Fibroblast of mammary gland (primary cell): ENCODE results near the gene DNAJC10.
"Not testable (repeated sequence)": the region's sequence is repeated elsewhere in the genome, so short reads cannot be mapped to it uniquely, and the experiment has no call there.

Experiments
- DNase-seq: peaks from one replicate; pipeline ENCODE4 v3.0.0-alpha.2; 2010; ENCODE audit warnings: low read depth
- H3K4me3 ChIP-seq: 2 replicates; pipeline ENCODE4 v1.5.1; 2011; ENCODE audit warnings: low read depth, mild to moderate bottlenecking, low read length, moderate library complexity; ENCODE audit not compliant: control insufficient read depth
- CTCF ChIP-seq: conservative IDR thresholded peaks from 2 replicates; pipeline ENCODE4 v1.5.1; 2011; ENCODE audit warnings: low read depth, low read length, inconsistent platforms; ENCODE audit not compliant: control insufficient read depth, insufficient read depth

DNAJC10 gene

DNA sequence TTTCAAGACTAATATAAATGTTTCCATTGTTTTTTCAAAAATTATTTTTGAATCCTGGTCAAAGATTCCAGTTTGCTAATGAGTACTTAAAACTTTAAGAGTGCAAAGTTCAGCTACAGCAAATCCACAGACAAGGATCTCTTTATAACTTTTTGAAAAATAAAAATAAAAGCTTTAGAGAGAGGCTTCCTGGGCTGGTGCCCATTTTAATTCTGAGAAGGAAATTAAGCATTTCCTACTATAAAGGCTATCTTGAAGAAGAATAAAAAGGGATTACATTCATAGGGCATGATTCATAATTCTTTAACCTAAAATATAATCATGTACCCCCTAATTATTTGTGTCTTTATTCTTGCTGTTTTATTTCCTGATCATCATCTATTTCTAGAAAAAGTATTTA lies 38.2 kb downstream of the DNAJC10 start:
- no peak for DNase-seq
- no peak for TF ChIP-seq CTCF
- H3K4me3 ChIP-seq: no peak overlapping the region

DNA sequence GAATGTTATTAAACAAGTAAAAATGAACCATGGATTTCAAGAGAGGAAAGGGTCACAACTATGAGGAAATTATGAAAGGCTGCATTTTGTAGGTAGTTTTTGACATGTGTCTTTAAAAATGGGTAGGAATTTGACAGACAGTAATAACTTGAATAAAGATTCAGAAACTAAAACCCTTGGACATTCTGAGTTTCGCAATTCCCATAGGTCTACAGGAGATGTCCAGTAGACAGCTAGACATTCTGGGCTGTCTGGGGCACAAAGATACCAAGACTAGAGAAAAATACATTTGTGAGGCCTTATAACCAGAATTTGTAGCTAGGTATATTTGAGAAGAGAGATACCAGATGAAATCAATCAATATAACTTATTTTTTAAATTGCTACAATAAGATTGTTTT lies 42.3 kb downstream of the DNAJC10 start:
- TF ChIP-seq CTCF: no peak
- no peak overlapping the region for H3K4me3 ChIP-seq
- DNase-seq: no peak

DNA sequence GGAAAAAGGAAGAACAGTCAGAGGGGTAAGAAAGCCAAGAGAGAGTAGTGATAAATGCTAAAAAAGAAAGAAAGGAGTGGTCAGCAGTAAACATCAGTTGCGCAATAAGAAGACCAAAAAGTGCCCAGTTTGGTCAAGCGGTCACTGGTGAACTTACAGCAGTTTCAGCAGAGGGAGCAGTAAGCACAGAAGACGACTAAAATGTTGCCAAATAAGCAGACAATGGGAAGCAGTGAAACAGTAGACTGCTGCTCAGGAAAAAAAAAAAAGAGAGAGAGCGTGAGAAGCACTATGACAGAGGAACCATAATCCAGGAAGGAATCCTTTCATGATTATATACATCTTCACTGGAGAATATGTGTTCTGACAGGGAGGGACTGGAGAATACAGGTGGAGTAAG lies 45.8 kb downstream of the DNAJC10 start:
- no peak overlapping the region for H3K4me3 ChIP-seq
- DNase-seq: peak; percentile 75
- peak; percentile 21 for TF ChIP-seq CTCF

DNA sequence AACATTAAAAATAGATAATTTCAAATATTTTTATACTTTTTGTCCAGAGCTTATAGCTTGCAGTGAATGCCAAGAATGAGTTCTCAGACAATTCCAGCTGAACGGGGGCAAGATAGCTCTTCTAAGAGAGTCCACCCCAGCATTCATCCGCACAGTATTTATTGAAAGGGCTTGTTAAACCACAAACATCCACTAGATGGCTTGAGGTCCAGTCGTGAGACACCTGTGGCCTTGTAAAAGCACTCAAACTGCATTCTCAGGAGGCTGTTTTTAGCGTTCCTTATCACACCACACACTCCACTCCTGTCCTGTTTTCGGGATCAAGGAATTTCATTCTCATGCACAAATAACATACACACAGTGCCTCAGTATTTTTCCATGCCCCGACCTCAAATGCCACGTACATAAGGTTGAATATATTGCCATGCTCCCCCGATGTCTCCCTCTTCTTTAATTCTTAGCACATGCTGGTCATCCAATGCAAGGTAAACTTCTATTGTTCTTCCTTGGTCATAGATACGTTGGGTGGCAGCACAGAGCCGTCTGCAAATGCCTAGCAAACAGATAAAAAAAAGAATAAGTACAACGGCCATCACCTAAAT lies 47.4 kb downstream of the DNAJC10 start:
- peak; percentile 54 for TF ChIP-seq CTCF
- DNase-seq: peak; percentile 52
- H3K4me3 ChIP-seq: no peak overlapping the region

GRCh38 chr2:182766626-182767025 lies 50.6 kb downstream of the DNAJC10 start:
- no peak for DNase-seq
- no peak overlapping the region for H3K4me3 ChIP-seq
- TF ChIP-seq CTCF: no peak

- H3K4me3 ChIP-seq: no peak overlapping the region
- DNase-seq: peak; percentile 30
- peak; percentile 39 for TF ChIP-seq CTCF
Observed at GRCh38 chr2:182767578-182767977, 51.5 kb downstream of the DNAJC10 start.

DNA sequence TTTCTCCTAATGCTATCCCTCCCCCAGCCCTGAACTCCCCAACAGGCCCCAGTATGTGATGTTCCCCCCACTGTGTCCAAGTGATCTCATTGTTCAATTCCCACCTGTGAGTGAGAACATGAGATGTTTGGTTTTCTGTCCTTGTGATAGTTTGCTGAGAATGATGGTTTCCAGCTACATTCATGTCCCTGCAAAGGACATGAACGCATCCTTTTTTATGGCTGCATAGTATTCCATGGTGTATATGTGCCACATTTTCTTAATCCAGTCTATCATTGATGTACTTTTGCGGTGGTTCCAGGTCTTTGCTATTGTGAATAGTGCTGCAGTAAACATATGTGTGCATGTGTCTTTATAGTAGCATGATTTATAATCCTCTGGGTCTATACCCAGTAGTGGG lies 52.9 kb downstream of the DNAJC10 start:
- not testable (repeated sequence) for DNase-seq

More for the DNA sequence above, 52.9 kb downstream of the DNAJC10 start:
- H3K4me3 ChIP-seq: not testable (repeated sequence)
